Cerebellar nuclear complex (tissue), 1 donor: Measurements from ENCODE around the gene SPPL2B.
"Not testable (repeated sequence)": the region's sequence is repeated elsewhere in the genome, so short reads cannot be mapped to it uniquely, and the experiment has no call there.

Experiments
- DNase-seq, 2 experiments: peaks; one replicate each; lab custom pipeline; 2025; lab: John Stamatoyannopoulos, UW

The SPPL2B gene

GRCh38 chr19:2328401-2329148 lies at the start of gene SPPL2B, which contains the start of gene LSM7:
Gene SPPL2B, plus strand, starts transcription at chr19:2328684. Its CDS starts 26 bp downstream, at chr19:2328710.
Gene LSM7, minus strand, starts transcription at chr19:2328586. Its CDS starts 20 bp downstream, at chr19:2328566.
- DNase-seq = no peak

GRCh38 chr19:2280633-2281264 lies 47.7 kb upstream of the SPPL2B start:
- DNase-seq = no peak

DNA sequence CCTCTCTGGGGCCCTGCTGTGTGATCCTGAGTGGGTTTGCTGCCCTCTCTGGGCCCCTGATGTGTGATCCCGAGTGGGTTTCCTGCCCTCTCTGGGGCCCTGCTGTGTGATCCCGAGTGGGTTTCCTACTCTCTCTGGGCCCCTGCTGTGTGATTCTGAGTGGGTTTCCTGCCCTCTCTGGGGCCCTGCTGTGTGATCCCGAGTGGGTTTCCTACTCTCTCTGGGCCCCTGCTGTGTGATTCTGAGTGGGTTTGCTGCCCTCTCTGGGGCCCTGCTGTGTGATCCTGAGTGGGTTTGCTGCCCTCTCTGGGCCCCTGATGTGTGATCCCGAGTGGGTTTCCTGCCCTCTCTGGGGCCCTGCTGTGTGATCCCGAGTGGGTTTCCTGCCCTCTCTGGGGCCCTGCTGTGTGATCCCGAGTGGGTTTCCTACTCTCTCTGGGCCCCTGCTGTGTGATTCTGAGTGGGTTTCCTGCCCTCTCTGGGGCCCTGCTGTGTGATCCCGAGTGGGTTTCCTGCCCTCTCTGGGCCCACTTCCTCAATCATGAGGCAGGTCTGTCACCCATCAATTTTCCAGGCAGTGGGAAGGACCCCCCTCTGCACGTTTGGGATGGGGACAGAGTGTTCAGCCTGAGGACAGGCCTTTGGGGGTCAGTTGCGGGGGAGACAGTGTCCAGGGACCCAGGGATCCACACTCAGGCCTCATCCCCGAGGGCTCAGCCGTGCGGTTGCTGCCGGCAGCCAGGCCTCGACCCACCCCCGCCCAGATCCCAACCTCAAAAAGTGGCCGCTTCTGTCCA lies 47.0 kb upstream of the SPPL2B start:
- DNase-seq = not testable (repeated sequence)

DNA sequence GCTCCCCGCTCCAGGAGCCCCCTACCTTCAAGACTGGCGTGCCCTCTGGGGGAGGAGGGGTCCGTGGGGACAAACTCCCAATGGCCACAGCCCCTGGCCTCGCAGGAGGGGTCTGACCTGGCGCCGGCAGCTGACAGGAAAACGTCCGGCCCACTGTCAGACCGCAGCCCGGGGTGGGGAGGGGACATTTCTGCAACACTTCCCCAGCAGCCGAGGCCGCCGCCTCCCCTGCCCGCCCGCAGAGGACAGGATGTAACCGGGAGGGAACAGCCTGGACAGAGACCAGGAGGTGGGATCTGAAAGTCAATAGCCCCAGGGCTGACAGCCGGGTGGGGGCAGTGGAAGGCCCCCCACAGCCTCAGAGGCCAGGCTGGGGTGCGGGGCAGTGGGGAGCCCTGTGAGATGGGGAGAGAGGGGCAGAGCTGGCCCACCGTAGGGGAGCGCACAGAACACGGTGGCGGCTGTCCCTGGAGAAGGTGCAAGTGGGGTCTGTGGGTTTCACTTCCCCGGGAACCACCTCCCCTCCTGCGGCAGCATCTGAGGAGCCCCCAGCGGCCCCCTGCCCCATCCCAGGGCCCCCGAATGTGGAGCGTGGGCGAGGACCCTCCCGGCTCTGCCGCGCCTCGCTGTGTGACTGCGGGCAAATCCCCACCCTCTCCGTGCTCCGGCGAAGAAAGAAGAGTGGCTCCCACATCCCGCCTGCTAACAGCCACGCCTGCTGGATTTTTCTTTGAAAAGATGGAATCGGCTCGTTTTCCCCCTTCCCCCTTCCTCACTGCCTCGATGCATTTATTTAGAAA lies 46.2 kb upstream of the SPPL2B start, which contains the start of gene PEAK3:
Gene PEAK3 (minus strand): TSS at position 114 of the 800 bp plus-strand sequence. CDS start 1,244 bp downstream, outside the sequence.
- DNase-seq = no peak

DNA sequence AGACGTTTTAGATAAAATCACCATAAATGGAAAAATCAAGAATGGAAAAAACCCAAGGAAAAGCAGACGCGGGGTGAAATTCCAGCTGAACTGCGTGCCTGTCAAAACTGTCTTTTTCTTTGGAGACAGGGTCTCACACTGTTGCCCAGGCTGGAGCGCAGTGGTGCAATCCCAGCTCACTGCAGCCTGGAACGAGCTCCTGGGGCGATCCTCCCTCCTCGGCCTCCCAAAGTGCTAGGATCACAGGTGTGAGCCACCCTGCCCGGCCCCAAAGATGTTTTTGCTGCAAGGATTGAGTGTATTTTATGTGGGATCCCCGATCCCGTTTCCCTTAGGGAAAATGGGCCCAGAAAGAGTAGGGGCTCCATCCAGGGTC lies 45.6 kb upstream of the SPPL2B start:
- no peak for DNase-seq

GRCh38 chr19:2283835-2284507 lies 44.5 kb upstream of the SPPL2B start:
- DNase-seq = no peak

DNA sequence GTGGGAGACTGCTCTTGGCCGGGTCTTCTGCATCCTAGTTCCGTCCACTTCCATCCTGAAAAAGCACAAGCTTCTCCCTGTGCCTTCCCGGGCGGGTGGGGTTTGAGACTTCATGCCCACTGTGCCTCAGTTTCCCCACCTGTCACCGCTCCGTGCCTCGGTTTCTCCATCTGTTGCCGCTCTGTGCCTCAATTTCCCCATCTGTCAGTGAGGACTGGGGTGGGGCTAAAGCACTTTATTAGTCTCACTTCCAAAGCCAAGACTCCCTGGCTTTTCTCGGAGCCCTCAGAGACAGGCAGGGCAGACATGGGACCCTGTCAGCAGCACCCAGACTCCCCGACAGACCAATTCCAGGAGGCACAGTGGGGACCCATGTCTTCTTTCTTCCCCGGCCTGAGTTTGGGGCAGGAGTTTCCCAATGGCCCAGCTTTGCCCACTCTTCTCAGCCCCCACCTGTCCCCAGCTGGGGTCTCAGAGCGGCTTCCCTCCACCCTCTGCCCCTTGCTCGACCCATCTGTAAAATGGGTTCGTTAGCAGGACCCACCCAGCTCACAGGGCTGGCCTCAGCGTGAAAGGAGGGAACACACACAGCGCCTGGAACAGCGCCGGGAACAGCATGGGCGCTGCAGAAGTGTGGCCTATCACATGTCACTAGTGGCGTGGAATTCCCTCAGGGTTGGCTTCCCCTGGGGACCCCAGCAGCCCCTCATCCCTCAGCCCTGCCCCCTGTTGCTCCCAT lies 41.9 kb upstream of the SPPL2B start:
- no peak for DNase-seq

DNA sequence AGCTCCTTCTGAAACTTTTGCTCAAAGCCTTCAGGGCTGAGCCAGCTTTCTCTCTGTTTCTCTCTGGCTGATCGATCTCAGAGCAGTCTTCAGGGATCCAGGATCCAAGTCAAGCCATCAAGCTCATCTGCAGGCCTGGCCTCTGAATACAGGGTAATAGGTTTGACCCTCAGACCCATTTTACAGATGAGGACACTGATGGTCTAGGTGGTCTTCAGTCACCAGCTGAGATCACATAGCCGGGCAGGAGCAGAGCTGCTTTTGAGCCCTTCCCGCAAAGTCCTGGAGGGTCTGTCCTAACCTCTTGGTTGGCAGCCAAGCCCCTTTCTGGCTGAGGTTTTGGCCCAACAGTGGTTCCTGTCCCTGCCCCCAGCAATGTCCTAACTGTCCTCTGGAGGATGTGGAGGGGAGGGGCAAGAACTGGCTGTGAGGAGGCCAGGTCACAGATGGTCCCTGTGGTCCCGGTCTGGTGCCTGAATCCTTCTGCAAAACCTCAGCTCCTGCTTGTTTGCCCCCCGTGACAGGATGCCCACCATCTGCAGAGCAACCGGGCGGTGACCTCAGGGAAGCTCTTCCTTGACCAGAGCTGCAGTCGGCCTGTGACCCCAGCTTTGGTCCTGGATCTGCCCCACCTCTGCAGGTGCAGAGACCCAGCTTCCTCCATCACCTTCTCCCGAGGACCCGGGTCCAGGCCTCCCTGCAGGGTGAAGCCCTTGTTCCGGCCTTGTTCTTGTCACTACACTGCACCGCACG lies 40.7 kb upstream of the SPPL2B start:
- no peak for DNase-seq

DNA sequence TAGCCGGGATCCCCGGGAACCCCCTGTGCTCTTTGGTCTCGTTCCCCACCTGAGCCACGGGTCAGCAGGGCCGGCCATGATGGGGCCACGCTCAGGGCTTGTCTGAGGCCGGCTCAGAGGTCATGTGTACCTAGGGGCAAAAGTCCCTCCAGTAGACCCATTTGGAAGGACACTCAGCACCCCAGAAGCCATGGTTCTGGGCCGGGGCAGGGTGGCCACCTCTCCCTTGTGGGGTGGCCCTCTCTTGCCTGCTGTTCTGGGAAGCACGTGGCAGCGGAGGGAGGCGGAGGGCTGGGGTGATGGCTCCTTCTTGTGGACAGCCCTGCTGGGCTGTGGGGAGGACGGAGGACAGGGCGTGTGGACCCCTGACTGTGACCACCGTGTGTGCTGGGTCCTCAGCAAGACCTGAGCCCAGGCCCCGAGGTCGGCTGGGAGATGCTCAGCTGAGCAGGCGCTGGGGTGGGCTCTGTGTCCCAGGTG lies 40.1 kb upstream of the SPPL2B start:
- DNase-seq = no peak

- DNase-seq = no peak
These were observed 39.4 kb upstream of the SPPL2B start for GRCh38 chr19:2288818-2289713.

DNA sequence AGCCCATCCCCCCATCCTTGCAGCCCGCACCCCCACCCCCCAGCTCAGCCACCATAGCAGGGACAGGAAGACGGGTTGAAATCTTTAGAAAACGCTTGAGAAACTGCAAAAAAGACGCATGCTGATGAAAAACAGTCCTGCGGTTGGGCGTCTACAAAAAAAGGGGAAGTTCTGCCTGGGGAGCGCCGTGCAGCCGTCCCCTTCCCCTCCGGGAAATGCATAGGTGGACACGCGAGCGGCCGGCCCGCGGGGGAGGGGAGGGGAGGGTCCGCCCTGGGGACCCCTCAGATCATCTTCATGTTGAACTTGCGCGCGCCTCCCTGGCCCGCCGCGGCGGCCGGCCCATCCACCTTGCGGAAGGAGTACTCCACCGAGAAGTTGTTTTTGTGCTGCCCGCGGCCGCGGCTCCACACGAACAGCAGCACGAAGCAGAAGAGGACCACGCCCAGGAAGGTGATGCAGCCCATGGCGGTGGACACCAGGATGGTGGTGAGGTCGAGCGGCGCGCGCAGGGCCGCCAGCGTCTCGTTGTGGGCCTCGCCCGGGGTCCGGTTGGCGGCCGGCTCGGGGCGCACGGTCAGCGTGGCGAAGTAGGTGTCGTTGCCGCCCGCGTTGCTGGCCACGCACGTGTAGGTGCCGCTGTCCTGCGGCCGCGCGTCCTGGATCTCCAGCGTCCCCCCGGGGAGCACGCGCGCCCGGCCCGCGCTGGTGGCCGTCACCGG lies 38.6 kb upstream of the SPPL2B start:
- DNase-seq = no peak

GRCh38 chr19:2290441-2291184 lies 37.9 kb upstream of the SPPL2B start:
- DNase-seq = no peak

DNA sequence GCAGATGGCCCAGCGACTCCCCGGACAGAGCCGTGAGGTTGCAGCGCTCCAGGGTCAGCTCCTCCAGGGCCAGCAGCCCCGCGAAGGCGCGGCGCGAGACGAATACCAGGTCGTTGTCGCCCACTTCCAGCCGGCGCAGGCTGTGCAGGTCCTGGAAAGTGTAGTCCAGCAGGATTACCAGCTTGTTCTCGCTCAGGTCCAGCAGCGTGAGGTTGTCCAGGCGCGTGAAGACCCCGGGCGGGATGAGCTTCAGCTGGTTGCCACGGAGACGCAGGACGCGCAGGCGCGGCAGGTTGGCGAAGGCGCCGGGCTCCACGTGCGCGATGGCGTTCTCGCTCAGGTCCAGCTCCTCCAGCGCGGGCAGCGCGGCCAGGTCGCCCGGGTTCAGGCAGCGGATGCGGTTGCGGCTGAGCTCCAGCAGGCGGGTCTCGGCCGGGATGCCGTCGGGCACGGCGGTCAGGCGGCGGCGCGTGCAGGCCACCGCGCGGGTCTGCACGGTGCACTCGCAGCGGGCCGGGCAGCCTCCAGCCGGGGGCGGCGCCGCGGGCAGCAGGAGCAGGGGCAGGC lies 37.2 kb upstream of the SPPL2B start:
- no peak for DNase-seq

DNA sequence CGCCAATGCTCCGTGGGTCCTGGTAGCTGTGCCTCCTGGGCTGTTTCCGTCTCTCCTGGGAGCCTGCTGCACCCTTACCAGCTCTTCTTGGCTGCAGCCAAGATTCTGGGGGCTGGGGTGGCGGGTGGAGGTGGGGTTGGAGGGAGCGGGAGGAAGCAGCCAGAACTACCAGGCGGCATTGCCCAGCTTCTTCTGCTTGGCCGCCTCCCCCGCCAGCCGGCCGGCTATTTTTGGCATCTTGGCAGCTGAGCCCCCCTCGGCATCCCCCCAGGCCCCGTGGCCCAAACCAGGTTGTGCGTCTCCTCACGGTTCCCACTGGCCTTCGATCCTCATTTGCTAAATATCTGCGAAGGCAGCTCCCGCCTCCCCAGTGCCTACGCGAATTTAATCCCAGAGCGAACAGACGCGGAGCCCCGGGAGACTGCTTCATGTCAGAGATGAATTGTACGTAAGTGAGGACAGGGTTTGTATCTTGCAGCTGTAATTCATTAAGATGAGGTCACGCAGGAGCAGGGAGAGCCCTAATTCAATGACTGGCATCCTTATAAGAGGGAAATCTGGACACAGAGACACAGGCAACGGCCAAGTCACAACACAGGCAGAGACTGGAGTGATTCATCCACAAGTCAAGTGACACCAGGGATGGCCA lies 33.7 kb upstream of the SPPL2B start:
- DNase-seq = no peak

GRCh38 chr19:2296141-2296540 lies 32.3 kb upstream of the SPPL2B start:
- DNase-seq = no peak

GRCh38 chr19:2300533-2300932 lies 28.0 kb upstream of the SPPL2B start:
- no peak for DNase-seq
